Glutamatergic neuron (in vitro differentiated cells): ENCODE measurements around the gene EYS. TPM values are rescaled to one million over a fixed set of nuclear protein-coding genes. Genes with fewer than 3 reads are reported as not detected.

Experiments used
- DNase-seq: peaks from one replicate; pipeline ENCODE4 v3.0.0; 2022
- H3K27ac Mint-ChIP-seq: one replicate; pipeline ENCODE4 v1.8.0; 2020; ENCODE audit warnings: mild to moderate bottlenecking, mixed read lengths, inconsistent platforms; ENCODE audit not compliant: unreplicated experiment
- H3K27me3 Mint-ChIP-seq: one replicate; pipeline ENCODE4 v1.8.0; 2020; ENCODE audit warnings: mild to moderate bottlenecking, moderate library complexity, mixed read lengths, inconsistent platforms; ENCODE audit not compliant: unreplicated experiment
- H3K36me3 Mint-ChIP-seq: one replicate; pipeline ENCODE4 v1.8.0; 2020; ENCODE audit warnings: mild to moderate bottlenecking, mixed read lengths, inconsistent platforms; ENCODE audit not compliant: unreplicated experiment
- H3K4me1 Mint-ChIP-seq: one replicate; pipeline ENCODE4 v1.8.0; 2020; ENCODE audit warnings: mild to moderate bottlenecking, low read depth, mixed read lengths, inconsistent platforms; ENCODE audit not compliant: unreplicated experiment
- H3K4me3 Mint-ChIP-seq: one replicate; pipeline ENCODE4 v1.8.0; 2020; ENCODE audit warnings: mild to moderate bottlenecking, mixed read lengths, inconsistent platforms; ENCODE audit not compliant: unreplicated experiment
- H3K9me3 Mint-ChIP-seq: one replicate; pipeline ENCODE4 v1.8.0; 2020; ENCODE audit warnings: mild to moderate bottlenecking, moderate library complexity, mixed read lengths, inconsistent platforms; ENCODE audit not compliant: unreplicated experiment
- CTCF ChIP-seq: fragments of 200-600 bp; sonication (generic); IDR thresholded peaks from one replicate; pipeline ENCODE4 v1.5.0; 2021; ENCODE audit not compliant: partially characterized antibody, unreplicated experiment
- total RNA-seq: library from RNA; stranded (reverse); fragmentation: NEBNext Ultra II Directional; extraction: Animal tissue kit (Norgen Biotek cat#: 25700); gene quantifications from one replicate; pipeline ENCODE4 v1.2.1, GENCODE V29; 2021; ENCODE audit not compliant: unreplicated experiment

The EYS gene
- total RNA-seq, 1 donor from 2014 or later, result 13.2 TPM

- Mint-ChIP-seq H3K27ac (no peak overlapping the region), H3K4me3 (no peak overlapping the region), H3K36me3 (no peaks in the 10 kb centered on the region), H3K27me3 (no peaks in the 10 kb centered on the region), H3K9me3 (peaks cover 2% of the 10 kb centered on the region), H3K4me1 (no peaks in the 10 kb centered on the region)
- no peak for TF ChIP-seq CTCF
- DNase-seq, result no peak
Measured at GRCh38 chr6:64415926-64416325, 1291.1 kb downstream of the EYS start.

DNA sequence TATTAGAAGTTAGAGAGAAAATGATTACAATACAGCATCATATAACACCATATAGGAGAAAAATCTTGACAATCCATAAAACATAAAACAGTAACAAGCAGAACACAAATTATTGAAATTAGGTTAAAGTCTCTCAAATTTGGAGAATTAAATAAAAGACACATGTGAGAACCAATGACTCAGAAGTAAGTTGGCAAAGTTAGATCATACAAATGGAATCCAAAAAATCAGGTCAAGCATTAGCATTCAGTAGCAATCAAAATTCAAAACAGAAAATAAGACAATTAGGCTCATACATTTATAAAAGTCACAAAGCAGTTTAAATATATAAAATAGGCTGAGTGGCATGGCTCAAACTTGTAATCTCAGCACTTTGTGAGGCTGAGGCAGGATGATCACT, 1295.8 kb downstream of the EYS start:
- Mint-ChIP-seq H3K27ac (no peak overlapping the region), H3K9me3 (no peaks in the 10 kb centered on the region), H3K4me1 (no peaks in the 10 kb centered on the region), H3K27me3 (no peaks in the 10 kb centered on the region), H3K36me3 (no peaks in the 10 kb centered on the region), H3K4me3 (no peak overlapping the region)
- no peak for TF ChIP-seq CTCF
- DNase-seq, result no peak

DNA sequence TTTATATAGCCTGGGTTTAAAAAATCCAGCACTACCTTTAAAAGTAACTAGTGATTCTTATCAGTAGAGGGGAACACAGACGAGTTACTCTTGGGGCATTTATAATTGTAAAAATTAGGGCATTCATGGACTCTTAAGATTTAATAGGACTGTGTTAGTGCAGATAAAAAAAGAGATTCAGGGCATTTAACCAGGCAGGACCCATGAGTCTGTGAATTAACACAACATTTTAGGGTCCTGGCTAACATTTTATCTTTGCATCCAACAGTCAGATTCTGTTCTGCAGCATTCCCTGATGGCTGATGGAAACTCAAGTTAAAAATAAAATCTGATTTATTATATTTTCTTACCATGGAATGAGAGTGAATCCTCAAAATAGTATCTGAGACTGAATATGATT, 1297.1 kb downstream of the EYS start:
- H3K27me3 Mint-ChIP-seq, result no peaks in the 10 kb centered on the region
- no peak overlapping the region for H3K27ac Mint-ChIP-seq
- no peaks in the 10 kb centered on the region for H3K36me3 Mint-ChIP-seq
- DNase-seq, result no peak
- no peak for TF ChIP-seq CTCF
- no peak overlapping the region for H3K4me3 Mint-ChIP-seq
- H3K4me1 Mint-ChIP-seq, result no peaks in the 10 kb centered on the region
- no peaks in the 10 kb centered on the region for H3K9me3 Mint-ChIP-seq

DNA sequence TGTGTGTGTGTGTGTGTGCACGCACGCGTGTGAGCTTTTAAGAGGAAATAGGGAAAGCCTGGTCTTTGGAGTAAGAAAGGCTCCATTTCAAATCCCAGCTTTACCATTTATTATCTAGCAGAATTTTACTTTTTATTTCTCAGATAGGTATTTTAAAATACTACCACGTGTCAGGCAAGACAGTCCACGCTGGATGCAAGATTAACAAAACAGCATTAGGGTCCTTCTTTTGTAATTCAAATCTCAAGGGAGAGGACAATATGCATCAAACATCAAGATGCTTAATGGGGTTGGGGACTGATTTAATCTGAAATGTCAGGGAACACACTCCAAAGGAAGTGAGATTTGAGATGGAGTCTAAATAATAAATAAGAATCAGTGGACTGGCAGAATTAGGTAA, 1302.6 kb downstream of the EYS start:
- Mint-ChIP-seq H3K27ac (no peak overlapping the region), H3K4me1 (no peaks in the 10 kb centered on the region), H3K27me3 (no peaks in the 10 kb centered on the region), H3K36me3 (no peaks in the 10 kb centered on the region), H3K4me3 (no peak overlapping the region), H3K9me3 (no peaks in the 10 kb centered on the region)
- TF ChIP-seq CTCF, result no peak
- no peak for DNase-seq

DNA sequence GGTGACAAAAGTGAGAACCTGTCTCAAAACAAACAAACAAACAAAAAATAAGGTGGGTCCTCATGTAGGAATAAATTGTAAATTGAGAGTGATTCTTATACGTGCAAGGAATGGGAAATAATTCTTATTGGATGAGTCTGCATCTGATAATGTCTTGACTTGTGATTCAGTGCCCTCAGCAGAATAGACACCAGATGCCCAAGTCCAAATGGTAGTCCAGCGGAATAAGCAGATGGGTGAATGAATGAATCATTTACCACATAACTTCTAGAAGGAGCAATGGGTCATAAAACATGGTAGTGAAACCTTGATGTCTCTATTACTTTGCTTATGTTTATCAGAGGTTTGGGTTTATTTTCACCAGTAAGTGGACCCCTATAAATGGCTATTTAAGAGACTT, 1323.7 kb downstream of the EYS start:
- Mint-ChIP-seq H3K9me3 (no peaks in the 10 kb centered on the region), H3K27me3 (no peaks in the 10 kb centered on the region), H3K4me3 (no peak overlapping the region), H3K4me1 (peaks cover 15% of the 10 kb centered on the region), H3K36me3 (no peaks in the 10 kb centered on the region), H3K27ac (no peak overlapping the region)
- TF ChIP-seq CTCF, result no peak
- no peak for DNase-seq
